HS-5 (cell line): ENCODE results near the gene SLC22A23.

Experiments
- DNase-seq: peaks from one replicate; pipeline ENCODE4 v3.0.0-alpha.2; 2012; ENCODE audit warnings: low read depth

The SLC22A23 gene

GRCh38 chr6:3296078-3296477 is 160.8 kb downstream of the SLC22A23 start:
- no peak for DNase-seq

- no peak for DNase-seq
Measured at GRCh38 chr6:3294921-3295871, 161.7 kb downstream of the SLC22A23 start.

- no peak for DNase-seq
Measured at GRCh38 chr6:3294396-3294795, 162.5 kb downstream of the SLC22A23 start.

- no peak for DNase-seq
Measured at GRCh38 chr6:3293271-3294155, 163.3 kb downstream of the SLC22A23 start.

GRCh38 chr6:3292431-3293197 is 164.2 kb downstream of the SLC22A23 start:
- no peak for DNase-seq

- DNase-seq = no peak
Measured at GRCh38 chr6:3291987-3292386, 164.9 kb downstream of the SLC22A23 start.

GRCh38 chr6:3291346-3291745 is 165.5 kb downstream of the SLC22A23 start:
- no peak for DNase-seq

- DNase-seq = no peak
Measured at GRCh38 chr6:3290931-3291211, 166.0 kb downstream of the SLC22A23 start.

GRCh38 chr6:3290149-3290930 is 166.5 kb downstream of the SLC22A23 start:
- no peak for DNase-seq

GRCh38 chr6:3289664-3290055 is 167.2 kb downstream of the SLC22A23 start:
- DNase-seq = no peak

- DNase-seq = no peak
Measured at GRCh38 chr6:3288711-3289663, 167.9 kb downstream of the SLC22A23 start.

- no peak for DNase-seq
Measured at GRCh38 chr6:3287976-3288707, 168.7 kb downstream of the SLC22A23 start.

- no peak for DNase-seq
Measured at GRCh38 chr6:3287308-3287707, 169.5 kb downstream of the SLC22A23 start.

- no peak for DNase-seq
Measured at GRCh38 chr6:3286641-3287171, 170.1 kb downstream of the SLC22A23 start.

GRCh38 chr6:3285732-3286131 is 171.1 kb downstream of the SLC22A23 start:
- DNase-seq = no peak

GRCh38 chr6:3285049-3285639 is 171.7 kb downstream of the SLC22A23 start:
- no peak for DNase-seq

- no peak for DNase-seq
Measured at GRCh38 chr6:3284436-3284876, 172.4 kb downstream of the SLC22A23 start.

- DNase-seq = no peak
Measured at GRCh38 chr6:3283641-3284435, 173.0 kb downstream of the SLC22A23 start.
